IPS-18a (cell line): ENCODE measurements around the gene MAP2K7.

Source experiments
- H3K27ac ChIP-seq: one replicate; pipeline ENCODE4 v1.5.1; 2013; ENCODE audit warnings: low read length
- H3K27me3 ChIP-seq: one replicate; pipeline ENCODE4 v1.6.1; 2013; ENCODE audit warnings: mild to moderate bottlenecking, low read length; ENCODE audit not compliant: control insufficient read depth, insufficient read depth
- H3K36me3 ChIP-seq: one replicate; pipeline ENCODE4 v1.6.1; 2013; ENCODE audit warnings: low read depth, low read length; ENCODE audit not compliant: control insufficient read depth
- H3K4me1 ChIP-seq: one replicate; pipeline ENCODE4 v1.6.1; 2013; ENCODE audit warnings: low read depth, low read length; ENCODE audit not compliant: control insufficient read depth
- H3K4me3 ChIP-seq: one replicate; pipeline ENCODE4 v1.5.1; 2013; ENCODE audit warnings: low read length
- H3K9ac ChIP-seq: one replicate; pipeline ENCODE4 v1.6.1; 2013; ENCODE audit warnings: mild to moderate bottlenecking, low read length, moderate library complexity
- H3K9me3 ChIP-seq: one replicate; pipeline ENCODE4 v1.6.1; 2013; ENCODE audit warnings: low read depth, low read length; ENCODE audit not compliant: control insufficient read depth

Gene MAP2K7

DNA sequence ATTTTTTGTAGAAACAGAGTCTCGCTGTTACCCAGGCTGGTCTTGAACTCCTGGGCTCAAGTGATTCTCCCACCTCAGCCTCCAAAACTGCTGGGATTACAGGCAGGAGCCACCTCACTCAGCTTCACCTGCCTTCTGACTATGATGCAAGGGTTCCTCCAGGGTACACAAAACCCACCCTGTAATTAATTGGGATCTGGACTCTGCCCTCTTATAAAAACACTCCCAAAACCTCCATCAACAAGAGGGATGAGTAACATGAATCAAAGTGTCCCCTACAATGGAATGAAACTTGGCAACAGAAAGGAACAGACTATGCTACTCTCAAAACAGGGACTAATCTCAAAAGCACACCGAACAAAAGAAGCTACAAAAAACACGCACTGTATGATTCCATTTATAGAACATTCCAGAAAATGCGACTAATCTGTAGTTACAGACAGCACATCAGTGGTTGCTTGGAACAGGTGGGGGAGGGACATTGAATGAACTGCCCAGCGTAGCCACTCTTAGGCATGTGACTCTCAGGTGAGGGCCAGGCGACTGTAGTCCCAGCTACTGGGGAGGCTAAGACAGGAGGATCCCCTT lies 26.3 kb upstream of the MAP2K7 start:
- H3K36me3 ChIP-seq: no peaks in the 10 kb centered on the region
- H3K27me3 ChIP-seq: peaks cover 11% of the 10 kb centered on the region
- no peak overlapping the region for H3K9ac ChIP-seq

DNA sequence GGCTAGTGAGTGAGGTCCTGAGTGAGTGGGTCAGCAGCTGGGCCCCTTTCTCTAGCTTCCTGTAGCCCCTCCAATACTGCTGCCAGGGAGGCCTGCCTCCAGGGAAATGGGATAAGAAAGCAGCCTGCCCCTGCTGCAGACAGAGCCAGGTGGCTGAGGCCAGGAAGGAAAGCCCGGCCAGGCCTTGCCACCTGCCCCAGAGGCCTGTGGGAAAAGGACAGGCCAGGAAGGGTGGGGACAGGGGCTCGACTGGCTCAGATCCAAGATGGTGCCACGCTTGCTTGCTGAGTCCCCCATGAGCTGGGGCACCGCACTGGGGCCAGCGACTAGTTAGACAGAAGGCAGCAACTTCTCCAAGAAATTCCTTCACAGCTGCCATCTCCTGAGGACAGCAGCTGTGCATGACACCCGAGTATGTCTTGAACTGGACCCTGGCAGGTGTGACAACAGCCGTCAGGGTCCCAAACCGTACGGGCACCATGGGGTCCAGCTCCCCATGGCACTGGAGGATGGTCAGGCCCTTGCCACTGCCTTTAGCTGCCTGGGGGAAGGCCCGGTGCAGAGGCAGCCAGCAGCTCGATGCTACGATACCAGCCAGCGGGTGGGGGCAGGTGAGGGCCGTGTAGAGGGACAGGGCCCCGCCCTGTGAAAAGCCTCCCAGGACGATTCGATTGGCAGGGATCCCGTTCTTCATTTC lies 24.4 kb upstream of the MAP2K7 start:
- Histone ChIP-seq H3K9ac (no peak overlapping the region), H3K27me3 (no peaks in the 10 kb centered on the region), H3K9me3 (no peaks in the 10 kb centered on the region), H3K4me1 (no peaks in the 10 kb centered on the region), H3K36me3 (no peaks in the 10 kb centered on the region), H3K4me3 (no peak overlapping the region), H3K27ac (no peak overlapping the region)

More for the DNA sequence above, 26.3 kb upstream of the MAP2K7 start:
- Histone ChIP-seq H3K4me3 (no peak overlapping the region), H3K4me1 (no peaks in the 10 kb centered on the region), H3K27ac (no peak overlapping the region), H3K9me3 (no peaks in the 10 kb centered on the region)

DNA sequence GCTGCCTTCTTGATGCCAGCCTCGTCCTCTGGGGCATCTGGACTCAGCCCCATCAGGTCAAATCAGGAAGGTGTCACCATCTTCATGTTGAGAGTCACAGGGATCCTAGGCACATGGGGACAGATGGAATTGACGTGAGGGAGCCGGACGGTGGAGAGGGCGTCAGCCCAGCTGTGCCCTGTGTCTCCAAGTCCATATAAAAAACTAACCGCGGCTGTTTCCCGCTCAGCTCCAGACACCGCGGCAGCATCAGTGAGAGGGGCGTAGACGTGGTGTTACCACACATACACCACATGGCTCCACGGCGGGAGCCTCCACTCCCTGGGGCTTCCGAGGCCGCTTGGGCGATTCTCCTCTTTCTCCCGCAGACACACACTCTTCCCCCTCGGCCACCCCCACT lies 23.8 kb upstream of the MAP2K7 start:
- no peaks in the 10 kb centered on the region for H3K9me3 ChIP-seq
- H3K4me3 ChIP-seq: no peak overlapping the region
- no peak overlapping the region for H3K9ac ChIP-seq
- H3K27ac ChIP-seq: no peak overlapping the region
- no peaks in the 10 kb centered on the region for H3K36me3 ChIP-seq
- no peaks in the 10 kb centered on the region for H3K4me1 ChIP-seq
- no peaks in the 10 kb centered on the region for H3K27me3 ChIP-seq

DNA sequence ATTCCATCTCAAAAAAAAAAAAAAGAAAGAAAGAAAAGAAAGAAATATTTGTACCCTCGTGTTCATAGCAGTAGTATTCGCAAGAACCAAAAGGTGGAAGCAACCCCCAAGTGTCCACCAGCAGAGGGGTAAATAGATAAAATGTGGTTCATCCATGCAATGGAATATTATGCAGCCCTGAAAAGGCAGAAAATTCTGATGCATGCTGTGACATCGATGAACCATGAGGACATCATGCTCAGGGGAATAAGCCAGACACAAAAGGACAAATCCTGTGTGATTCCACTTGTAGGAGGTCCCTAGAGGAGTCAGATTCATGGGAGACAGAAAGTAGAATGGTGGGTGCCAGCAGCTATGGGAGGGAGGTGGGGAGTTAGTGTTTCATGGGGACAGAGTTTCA lies 21.8 kb upstream of the MAP2K7 start:
- Histone ChIP-seq H3K4me3 (no peak overlapping the region), H3K4me1 (no peaks in the 10 kb centered on the region), H3K9me3 (no peaks in the 10 kb centered on the region), H3K36me3 (no peaks in the 10 kb centered on the region), H3K9ac (no peak overlapping the region), H3K27me3 (no peaks in the 10 kb centered on the region), H3K27ac (no peak overlapping the region)

DNA sequence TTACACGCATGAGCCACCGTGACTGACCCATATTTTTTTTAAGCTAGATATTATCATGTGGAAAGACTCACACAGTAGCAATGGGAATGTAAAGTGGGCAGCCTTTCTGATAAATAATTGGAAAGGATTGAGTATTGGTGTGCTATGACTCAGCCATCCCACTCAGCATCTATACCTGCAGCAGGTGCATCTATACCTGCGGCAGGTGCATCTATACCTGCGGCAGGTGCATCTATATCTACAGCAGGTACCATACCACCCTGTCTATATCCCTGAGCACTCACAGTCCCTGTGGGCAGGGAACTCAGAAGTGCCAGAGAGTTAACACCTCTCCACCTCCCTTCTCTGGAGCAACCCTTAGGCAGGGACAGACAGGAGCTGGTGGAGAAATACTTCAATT lies 20.6 kb upstream of the MAP2K7 start:
- Histone ChIP-seq H3K36me3 (no peaks in the 10 kb centered on the region), H3K4me1 (no peaks in the 10 kb centered on the region), H3K27me3 (peaks cover 6% of the 10 kb centered on the region), H3K27ac (no peak overlapping the region), H3K4me3 (no peak overlapping the region), H3K9me3 (no peaks in the 10 kb centered on the region), H3K9ac (no peak overlapping the region)

DNA sequence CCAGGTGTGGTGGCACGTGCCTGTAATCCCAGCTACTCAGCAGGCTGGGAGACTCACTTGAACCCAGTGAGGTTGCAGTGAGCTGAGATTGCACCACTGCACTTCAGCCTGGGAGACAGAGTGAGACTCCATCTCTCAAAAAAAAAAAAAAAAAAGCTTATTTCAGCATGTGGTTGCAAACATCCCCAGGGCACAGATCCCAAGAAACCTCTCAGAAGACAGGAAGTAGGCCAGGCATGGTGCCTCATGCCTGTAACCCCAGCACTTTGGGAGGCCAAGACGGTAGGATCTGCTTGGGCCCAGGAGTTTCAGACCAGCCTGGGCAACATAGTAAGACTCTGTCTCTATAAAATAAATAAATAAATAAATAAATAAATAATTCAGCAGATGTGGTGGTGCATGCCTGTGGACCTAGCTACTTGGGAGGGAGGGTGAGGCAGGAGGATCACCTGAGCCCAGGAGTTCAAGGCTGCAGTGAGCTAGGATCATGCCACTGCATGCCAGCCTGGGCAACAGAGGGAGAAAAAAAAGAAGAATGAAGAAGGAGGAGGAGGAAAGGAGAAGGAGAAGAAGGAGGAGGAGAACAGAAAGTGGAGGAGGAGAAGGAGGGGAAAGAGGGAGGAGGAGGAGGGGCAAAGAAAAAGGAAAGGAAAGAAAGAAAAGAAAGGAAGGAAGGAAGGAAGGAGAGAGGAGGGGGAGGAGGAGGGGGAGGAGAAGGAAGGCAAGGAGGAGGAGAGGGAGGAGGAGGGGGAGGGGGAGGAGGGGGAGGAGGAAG lies 19.7 kb upstream of the MAP2K7 start:
- Histone ChIP-seq H3K4me1 (no peaks in the 10 kb centered on the region), H3K36me3 (no peaks in the 10 kb centered on the region), H3K4me3 (no peak overlapping the region), H3K9me3 (no peaks in the 10 kb centered on the region), H3K9ac (no peak overlapping the region), H3K27ac (no peak overlapping the region), H3K27me3 (peaks cover 12% of the 10 kb centered on the region)

DNA sequence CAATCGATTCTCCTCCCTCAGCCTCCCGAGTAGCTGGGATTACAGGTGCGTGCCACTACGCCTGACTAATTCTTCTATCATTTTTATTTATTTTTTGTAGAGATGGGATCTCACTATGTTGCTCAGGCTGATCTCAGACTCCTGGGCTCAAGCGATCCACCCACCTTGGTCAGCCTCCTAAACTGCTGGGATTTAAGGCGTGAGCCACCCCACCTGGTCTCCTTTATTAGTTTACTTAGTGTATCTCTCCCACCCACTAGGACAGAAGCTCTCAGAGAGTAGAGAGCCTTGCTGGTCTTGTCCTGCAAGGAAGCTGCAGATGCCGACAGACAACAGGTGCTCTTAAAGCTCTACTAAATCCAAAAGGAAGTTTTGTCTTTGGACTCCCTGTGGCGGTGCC lies 17.9 kb upstream of the MAP2K7 start:
- Histone ChIP-seq H3K27me3 (peaks cover 14% of the 10 kb centered on the region), H3K9ac (no peak overlapping the region), H3K4me1 (no peaks in the 10 kb centered on the region), H3K9me3 (no peaks in the 10 kb centered on the region), H3K36me3 (no peaks in the 10 kb centered on the region), H3K4me3 (no peak overlapping the region), H3K27ac (no peak overlapping the region)

DNA sequence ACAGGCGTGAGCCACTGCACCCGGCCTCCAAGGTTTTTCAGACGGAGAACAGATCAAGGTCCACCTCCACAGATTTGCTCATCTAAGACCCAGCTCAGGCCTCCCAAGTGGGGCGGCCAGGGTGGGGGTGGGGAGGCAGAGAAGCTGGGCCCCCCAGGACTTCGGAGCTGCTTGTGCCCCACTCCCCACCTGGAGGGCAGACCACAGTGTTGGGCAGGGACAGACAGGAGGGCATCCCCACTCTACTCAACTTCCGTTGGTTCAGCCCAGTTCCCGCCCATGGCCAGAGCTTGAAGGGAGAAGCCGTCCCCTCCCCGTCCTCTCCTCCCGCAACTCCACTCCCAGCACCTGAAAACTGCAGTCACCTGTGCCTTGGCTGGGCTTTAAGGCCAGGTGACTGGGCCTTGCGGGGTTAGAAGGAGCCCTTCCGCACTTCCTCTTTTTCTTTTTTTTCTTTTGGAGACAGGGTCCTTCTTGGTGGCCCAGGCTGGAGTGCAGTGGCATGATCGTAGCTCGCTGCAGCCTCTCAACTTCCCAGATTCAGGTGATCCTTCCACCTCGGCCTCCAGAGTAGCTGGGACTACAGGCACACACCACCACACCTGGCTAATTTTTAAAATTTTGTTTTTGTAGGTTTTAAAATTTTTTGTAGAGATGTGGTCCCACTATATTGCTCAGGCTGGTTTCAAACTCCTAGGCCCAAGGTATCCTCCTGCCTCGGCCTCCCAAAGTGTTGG lies 16.1 kb upstream of the MAP2K7 start:
- no peaks in the 10 kb centered on the region for H3K9me3 ChIP-seq
- peaks cover 14% of the 10 kb centered on the region for H3K27me3 ChIP-seq
- peak overlapping the region; percentile 56 for H3K4me3 ChIP-seq
- no peaks in the 10 kb centered on the region for H3K4me1 ChIP-seq
- H3K9ac ChIP-seq: no peak overlapping the region
- H3K36me3 ChIP-seq: no peaks in the 10 kb centered on the region
- H3K27ac ChIP-seq: no peak overlapping the region

DNA sequence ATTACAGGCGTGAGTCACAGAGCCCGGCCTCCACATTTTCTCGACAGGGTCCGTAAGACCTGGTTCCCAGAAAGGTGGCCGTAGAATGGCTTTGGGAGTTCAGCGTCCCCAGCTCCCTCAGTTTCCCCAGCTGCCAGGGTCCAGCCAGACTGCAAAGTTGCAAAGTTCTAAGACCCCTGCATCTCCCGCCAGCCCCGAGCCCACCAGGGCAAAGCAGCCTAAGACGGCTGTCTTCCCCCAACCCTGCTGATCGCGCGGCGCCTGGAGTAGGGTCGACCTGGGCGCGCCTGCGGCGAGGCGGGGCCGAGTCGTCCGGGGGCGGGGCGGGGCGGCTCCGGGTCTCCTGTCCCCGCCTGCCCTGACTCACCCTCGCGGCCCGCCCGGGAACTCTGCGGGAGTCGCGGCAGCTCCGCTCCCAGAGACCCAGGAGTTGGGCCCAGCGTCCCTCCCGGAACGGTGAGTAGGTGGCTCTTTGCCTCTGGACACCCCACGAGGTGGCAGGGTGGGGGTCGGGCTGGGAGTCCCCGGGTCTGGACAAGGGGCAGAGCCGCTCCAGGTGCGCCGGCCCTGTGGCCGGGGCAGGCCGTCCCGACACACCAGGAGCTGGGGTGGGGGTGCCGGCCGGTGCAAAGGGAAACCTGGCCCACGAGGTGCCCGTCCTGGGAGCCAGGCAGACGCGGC lies 15.4 kb upstream of the MAP2K7 start, which contains the start of gene LRRC8E:
Gene LRRC8E (plus strand): TSS at position 366 of the 681 bp plus-strand sequence. CDS start 7,094 bp downstream, outside the sequence.
- no peaks in the 10 kb centered on the region for H3K9me3 ChIP-seq
- no peak within 1 kb of the TSS for H3K9ac ChIP-seq
- peaks cover 14% of the 10 kb centered on the region for H3K27me3 ChIP-seq
- no peaks in the 10 kb centered on the region for H3K36me3 ChIP-seq
- peak within 1 kb of the TSS; percentile 56 for H3K4me3 ChIP-seq
- no peaks in the 10 kb centered on the region for H3K4me1 ChIP-seq
- no peak within 1 kb of the TSS for H3K27ac ChIP-seq

DNA sequence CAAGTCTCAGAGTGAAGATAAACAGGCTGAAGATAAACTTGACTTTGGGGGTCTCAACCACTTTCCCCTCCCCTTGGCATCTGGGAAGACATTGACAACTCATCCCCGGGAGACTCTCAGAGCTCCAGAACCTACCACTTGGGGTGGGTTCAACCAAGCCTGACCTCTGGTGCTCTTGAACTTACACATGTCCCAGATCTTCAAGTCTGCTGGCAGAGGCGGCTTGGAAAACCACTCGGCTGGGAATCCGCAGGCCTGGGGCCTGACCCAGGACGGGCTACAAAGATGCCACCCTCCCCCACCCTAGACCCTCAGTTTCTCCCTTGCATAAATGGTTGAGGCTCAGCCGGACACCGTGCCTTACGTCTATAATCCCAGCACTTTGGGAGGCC lies 14.9 kb upstream of the MAP2K7 start:
- H3K27ac ChIP-seq: no peak overlapping the region
- peaks cover 14% of the 10 kb centered on the region for H3K27me3 ChIP-seq
- H3K4me3 ChIP-seq: peak overlapping the region; percentile 56
- no peaks in the 10 kb centered on the region for H3K36me3 ChIP-seq
- no peak overlapping the region for H3K9ac ChIP-seq
- no peaks in the 10 kb centered on the region for H3K9me3 ChIP-seq
- no peaks in the 10 kb centered on the region for H3K4me1 ChIP-seq
